8988T (cell line): ENCODE results near the gene HIPK2.
"Not testable (repeated sequence)": the region's sequence is repeated elsewhere in the genome, so short reads cannot be mapped to it uniquely, and the experiment has no call there.

Source experiments
- DNase-seq: peaks from one replicate; pipeline ENCODE4 v3.0.0; 2011

The HIPK2 gene

GRCh38 chr7:139560678-139561077 is 217.1 kb downstream of the HIPK2 start:
- DNase-seq, result no peak

DNA sequence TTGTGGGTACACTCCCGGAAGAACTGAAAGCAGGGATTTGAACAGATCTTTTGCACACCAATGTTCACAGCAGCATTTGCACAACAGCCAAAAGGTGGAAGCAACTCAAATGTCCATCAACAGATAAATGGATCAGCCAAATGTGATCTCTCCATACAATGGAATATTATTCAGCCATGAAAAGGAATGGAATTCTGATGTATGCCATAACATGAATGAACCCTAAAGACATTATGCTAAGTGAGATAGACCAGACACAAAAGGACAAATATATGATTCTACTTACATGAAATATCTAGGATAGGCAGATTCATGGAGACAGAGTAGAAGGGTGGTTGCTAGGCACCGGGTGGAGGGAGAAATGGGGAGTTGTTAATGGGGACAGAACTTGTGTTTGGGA is 217.6 kb downstream of the HIPK2 start:
- DNase-seq, result no peak

DNA sequence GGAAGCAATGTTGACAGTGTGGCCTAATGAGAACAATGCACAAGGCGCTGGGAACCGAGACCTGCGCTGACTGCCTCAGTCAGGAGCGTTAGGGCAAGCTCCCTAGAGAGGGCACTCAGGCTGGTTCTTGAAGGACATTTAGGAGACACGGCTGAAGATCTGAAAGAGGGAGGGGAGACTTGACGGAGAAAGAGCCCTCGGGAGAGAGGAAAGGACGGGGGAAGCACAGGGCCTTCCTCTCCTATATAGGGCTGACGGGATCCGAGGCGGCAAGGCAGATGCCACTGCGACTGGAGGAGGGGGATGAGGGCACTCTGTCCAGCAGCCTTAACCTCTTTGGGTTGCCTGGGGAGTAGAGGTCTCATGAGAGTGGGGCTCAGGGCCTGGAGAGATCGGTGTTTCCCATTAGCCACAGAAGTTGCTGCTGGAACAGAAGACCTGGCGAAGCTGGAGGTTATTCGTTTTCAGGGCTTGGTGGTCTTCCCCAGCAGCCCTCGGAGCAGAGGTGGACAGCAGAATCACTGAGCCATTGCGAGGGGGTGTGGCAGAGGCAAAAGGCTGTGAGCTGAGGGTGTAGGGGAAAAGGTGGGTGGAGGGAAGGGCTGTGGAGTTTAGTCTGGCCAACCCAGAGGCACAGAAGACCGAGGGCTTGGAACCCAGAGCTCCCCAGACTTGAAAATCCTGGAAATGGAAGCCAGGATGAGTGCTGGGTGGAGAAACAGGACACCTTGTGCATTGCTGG is 218.3 kb downstream of the HIPK2 start:
- no peak for DNase-seq

DNA sequence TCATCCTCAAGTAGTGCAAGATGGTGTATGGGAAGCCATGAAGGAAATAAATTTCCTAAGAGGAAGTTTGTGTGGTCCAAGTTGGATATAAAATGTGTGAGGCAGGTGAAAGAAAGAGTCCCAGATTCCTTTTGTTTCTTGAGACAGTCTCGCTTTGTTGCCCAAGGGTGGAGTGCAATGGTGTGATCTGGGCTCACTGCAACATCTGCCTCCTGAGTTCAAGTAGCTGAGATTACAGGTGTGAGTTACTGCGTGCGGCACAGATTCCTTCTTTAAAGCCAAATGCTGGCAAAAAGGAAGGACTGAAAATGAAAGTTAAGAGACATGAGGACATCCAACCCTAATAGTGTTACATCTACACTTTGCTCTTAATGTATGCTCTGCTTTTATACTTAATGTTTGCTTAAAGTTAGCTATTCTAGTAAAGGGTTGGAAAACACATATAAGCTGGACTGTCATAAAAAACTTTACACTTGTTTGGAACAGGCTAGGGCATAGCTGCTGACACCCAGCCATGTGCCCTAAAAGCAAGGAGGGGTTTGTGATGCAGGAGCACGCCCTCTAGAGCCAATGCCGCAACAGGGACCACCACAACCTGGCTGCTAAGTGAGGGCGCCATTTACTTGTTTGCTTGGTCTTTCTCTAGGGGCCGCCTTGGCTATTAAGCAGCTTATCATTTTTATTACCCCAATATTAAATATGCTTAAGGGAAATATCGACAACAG is 219.8 kb downstream of the HIPK2 start:
- no peak for DNase-seq

- not testable (repeated sequence) for DNase-seq
Observed at GRCh38 chr7:139553991-139554700, 223.7 kb downstream of the HIPK2 start.

DNA sequence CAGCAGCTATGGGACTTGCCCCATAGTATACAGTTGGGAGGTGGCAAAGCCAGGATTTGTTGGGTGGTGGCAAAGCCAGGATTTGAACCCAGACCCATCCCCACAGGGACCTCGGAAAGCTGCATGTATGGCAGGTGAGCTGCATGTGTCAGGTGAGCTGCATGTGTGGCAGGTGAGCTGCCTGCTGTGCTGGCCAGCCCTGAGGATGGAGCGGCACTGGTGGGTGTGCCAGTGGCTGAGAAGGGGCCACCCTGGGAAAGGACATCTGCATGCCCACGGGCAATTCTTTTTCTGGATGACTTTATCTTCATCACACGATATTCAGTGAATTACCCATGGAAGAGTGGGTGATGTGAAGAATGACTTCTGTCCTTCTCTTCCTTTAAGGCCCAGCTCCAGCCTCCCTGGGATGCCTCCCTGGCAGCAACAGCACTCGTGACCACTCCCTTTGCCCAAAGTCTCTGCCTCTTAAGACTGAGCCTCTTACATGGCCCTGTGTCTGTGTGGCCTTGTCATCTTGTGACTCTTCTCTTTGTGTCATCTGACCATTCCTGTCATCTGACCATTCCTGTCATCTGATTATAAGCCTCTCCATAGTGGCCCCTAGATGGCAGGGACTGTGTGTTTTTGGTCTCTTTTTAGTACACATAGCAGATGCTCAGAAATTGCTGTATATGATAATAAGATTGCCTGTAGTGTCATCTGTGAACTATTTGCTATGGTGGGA is 229.3 kb downstream of the HIPK2 start:
- DNase-seq, result no peak

GRCh38 chr7:139544645-139545044 is 233.2 kb downstream of the HIPK2 start:
- DNase-seq, result no peak

DNA sequence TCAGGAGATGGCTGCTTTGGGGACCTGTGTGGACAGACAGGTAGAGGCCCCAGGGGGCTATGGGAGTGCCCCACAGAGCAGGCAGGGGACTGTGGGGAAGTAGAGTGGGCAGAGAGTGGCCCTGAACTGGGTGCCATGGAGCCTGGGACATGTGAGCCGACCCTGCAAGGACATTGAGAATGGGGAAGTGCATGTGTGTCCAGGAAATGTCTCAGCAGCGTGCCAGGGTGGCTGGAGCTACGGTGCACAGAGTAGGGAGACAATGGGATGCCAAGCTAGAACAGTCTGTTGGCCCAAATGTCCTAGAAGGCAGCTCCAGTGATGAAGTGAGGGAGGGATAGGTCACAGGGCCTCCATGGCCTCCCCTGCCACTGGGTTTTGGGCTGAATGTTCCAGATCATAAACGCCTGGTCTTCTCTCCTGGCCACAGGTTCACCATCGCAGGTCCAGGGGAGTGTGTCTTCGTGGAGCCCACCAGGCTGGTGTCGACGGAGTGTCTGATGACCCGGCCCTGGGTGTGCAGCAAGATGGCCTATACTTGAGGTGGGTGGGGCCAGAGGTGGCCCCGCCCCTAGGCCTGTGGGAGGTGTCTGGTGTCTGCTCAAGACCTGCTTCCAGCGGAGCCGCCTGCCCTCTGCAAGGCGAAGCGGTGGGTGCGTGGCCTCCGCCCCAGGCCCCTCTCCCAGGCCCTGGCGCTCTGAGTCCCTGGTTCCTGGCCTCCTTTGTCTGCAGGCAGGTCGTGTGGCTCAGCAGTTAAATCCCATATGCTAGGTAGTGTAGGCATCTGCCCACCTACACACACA is 233.8 kb downstream of the HIPK2 start:
- no peak for DNase-seq

- DNase-seq, result no peak
Observed at GRCh38 chr7:139542308-139543151, 235.3 kb downstream of the HIPK2 start.

GRCh38 chr7:139541600-139542307 is 236.0 kb downstream of the HIPK2 start:
- no peak for DNase-seq

DNA sequence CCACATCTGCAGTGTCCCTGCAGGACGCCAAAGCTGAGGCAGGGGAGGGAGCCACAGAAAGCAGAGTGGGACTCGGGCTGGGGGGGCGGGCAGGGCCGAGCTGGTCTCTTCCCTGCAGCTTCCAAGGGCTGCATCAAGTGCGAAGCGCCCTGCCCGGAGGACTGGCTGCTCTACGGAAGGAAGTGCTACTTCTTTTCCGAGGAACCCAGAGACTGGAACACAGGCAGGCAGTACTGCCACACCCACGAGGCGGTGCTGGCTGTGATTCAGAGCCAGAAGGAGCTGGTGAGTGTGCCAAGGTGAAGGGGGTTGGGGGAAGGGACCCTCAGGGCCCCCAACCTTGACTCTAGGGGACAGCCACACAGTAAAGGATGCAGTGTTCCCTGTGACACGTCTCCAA is 237.6 kb downstream of the HIPK2 start:
- DNase-seq, result no peak

GRCh38 chr7:139538881-139539635 is 238.7 kb downstream of the HIPK2 start:
- DNase-seq, result no peak

DNA sequence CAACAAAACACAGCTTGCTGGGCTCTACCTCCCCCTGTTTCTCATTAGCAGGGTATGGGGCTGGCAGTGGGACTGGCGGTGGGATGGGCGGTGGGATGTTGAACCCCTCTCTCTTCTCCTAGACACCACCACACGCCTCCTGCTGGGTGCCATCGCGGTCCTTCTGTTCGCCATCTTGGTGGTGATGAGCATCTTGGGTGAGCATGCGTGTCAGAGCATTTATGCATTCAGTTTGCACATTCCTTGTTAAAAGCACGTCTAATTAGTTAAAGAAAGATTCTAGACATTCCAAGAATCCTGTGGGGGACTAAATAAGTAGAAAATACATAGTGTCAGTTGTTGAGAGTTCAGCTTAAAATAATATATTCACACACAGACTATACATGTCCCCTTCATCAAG is 241.6 kb downstream of the HIPK2 start:
- no peak for DNase-seq

GRCh38 chr7:139534966-139535651 is 242.7 kb downstream of the HIPK2 start:
- DNase-seq, result no peak

DNA sequence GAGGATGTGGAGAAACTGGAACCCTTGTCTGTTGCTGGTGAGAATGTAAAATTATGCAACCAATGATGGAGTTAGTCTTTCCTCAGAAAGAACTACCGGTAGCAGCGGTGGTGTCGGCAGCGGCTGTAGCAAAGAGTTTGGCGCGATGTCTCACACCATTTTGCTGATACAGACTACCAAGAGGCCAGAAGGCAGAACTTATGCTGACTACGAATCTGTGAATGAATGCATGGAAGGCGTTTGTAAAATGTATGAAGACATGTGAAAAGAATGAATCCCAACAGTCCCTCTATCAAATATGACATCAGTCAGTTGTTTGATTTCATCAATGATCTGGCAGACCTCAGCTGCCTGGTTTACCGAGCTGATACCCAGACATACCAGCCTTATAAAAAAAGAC is 243.7 kb downstream of the HIPK2 start:
- no peak for DNase-seq

- DNase-seq, result no peak
Observed at GRCh38 chr7:139532636-139533155, 245.1 kb downstream of the HIPK2 start.

DNA sequence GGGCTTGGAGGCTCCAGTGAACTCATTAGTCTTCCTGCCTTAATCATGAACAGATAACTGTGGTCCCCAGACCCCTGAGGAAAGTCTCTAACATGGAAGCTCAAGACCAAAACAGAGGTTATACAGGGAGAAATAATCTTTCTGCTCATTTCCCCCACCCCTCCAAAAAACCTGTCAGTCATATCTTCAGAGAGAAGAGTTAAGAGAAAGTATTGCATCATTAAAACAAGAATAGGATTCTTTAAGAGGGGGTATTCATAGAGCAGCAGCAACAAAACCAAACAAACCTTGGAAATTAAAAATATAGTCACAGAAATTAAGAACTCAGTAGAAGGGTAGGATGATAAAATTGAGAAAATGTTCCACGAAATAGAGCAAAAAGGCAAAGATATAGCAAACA is 246.7 kb downstream of the HIPK2 start:
- DNase-seq, result no peak

- no peak for DNase-seq
Observed at GRCh38 chr7:139526578-139527544, 250.9 kb downstream of the HIPK2 start.
